GM12878 (cell line): ENCODE results near the gene TOLLIP.
A peak's percentile ranks its signal among the peaks of the same experiment; 100 is the strongest.

Experiments
- CREB1 ChIP-seq: IDR thresholded peaks from 2 replicates; pipeline ENCODE4 v1.6.1; 2012; ENCODE audit warnings: low read depth, mild to moderate bottlenecking, inconsistent platforms
- ESRRA ChIP-seq: IDR thresholded peaks from 2 replicates; pipeline ENCODE4 v1.6.1; 2012; ENCODE audit warnings: mild to moderate bottlenecking, low read length, improper control_type of control experiment
- POLR2AphosphoS5 ChIP-seq: IDR thresholded peaks from 2 replicates; pipeline ENCODE4 v1.6.1; 2011; ENCODE audit warnings: mild to moderate bottlenecking, low read length, inconsistent platforms
- SREBF2 ChIP-seq: IDR thresholded peaks from 2 replicates; pipeline ENCODE4 v1.6.1; 2012; ENCODE audit warnings: mild to moderate bottlenecking, low read length
- SUZ12 ChIP-seq: fragments of 200-600 bp; sonication (generic); IDR thresholded peaks from one replicate; pipeline ENCODE4 v1.6.1; 2018; ENCODE audit warnings: antibody characterized with exemption, mild to moderate bottlenecking; ENCODE audit not compliant: unreplicated experiment
- TBL1XR1 ChIP-seq: IDR thresholded peaks from 2 replicates; pipeline ENCODE4 v1.6.1; 2012; ENCODE audit warnings: low read depth, low read length, improper control_type of control experiment
- TCF12 ChIP-seq: IDR thresholded peaks from 2 replicates; pipeline ENCODE4 v1.6.1; 2011; ENCODE audit warnings: low read depth, mild to moderate bottlenecking, low read length
- TF ChIP-seq, protein P1 (sequence below), 3 experiments: IDR thresholded peaks in 2 of 3; conservative IDR thresholded peaks in 1 of 3; 2 replicates each; pipeline ENCODE4 v1.5.1; 2011; ENCODE audit warnings: low read depth in 3 of 3, low read length in 3 of 3, mild to moderate bottlenecking in 3 of 3, control low read depth in 2 of 3, moderate library complexity in 2 of 3, inconsistent platforms in 1 of 3, mixed read lengths in 1 of 3; ENCODE audit not compliant: control insufficient read depth in 2 of 3, insufficient read depth in 1 of 3; ENCODE audit errors: extremely low read depth in 1 of 3

DNA sequence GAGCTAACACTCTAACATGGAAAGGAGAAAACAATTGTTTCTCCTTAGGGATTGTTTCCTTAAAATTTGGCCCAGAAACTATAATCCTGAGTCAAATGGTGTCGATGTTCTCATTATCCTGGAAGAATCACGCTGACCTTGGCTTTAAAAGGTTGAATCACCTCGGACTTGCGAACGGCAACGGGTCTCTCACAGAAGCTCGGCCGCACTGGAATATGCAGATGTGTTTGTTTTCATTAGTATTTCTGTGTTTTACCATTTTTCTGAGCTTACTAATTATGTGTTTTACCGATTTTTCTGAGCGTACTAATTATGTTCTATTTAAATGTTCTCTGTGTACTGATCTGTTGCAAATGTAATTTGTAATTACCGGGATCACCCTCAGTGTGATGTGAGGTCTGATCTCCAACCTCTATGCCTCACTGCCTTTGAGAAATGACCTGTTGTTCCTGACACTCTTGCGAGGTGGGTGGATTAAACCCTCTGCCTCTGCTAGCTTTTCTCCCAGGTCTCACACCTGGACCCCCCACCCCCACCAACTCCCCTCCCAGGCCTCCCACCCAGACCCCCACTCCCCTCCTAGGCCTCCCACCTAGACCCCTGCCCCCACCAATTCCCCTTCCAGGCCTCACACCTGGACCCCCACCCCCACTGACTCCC lies 42.0 kb upstream of the TOLLIP start:
- no peak for TF ChIP-seq TBL1XR1
- no peak for TF ChIP-seq SREBF2
- TF ChIP-seq ESRRA, result no peak
- TF ChIP-seq, protein P1, sequence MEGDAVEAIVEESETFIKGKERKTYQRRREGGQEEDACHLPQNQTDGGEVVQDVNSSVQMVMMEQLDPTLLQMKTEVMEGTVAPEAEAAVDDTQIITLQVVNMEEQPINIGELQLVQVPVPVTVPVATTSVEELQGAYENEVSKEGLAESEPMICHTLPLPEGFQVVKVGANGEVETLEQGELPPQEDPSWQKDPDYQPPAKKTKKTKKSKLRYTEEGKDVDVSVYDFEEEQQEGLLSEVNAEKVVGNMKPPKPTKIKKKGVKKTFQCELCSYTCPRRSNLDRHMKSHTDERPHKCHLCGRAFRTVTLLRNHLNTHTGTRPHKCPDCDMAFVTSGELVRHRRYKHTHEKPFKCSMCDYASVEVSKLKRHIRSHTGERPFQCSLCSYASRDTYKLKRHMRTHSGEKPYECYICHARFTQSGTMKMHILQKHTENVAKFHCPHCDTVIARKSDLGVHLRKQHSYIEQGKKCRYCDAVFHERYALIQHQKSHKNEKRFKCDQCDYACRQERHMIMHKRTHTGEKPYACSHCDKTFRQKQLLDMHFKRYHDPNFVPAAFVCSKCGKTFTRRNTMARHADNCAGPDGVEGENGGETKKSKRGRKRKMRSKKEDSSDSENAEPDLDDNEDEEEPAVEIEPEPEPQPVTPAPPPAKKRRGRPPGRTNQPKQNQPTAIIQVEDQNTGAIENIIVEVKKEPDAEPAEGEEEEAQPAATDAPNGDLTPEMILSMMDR (IDR thresholded peaks at IDR 0.05 in 2 of 3, conservative IDR thresholded peaks at IDR 0.05 in 1 of 3; ENCODE audit: control insufficient read depth in 2 of 3, extremely low read depth in 1 of 3, insufficient read depth in 1 of 3, low read depth in 3 of 3, low read length in 3 of 3), result no peak
- TF ChIP-seq POLR2AphosphoS5, result 0 out of 2 replicates have a peak, but pooled peaks have one; percentile 42
- no peak for TF ChIP-seq CREB1
- TF ChIP-seq TCF12, result no peak
- no peak for TF ChIP-seq SUZ12
